ENCODE data around the gene ZNF613. TPM values are rescaled to one million over a fixed set of nuclear protein-coding genes. Genes with fewer than 3 reads are reported as not detected.
"Not testable (repeated sequence)": the region's sequence is repeated elsewhere in the genome, so short reads cannot be mapped to it uniquely, and the experiment has no call there.

Gene ZNF613
- total RNA-seq, 1 donor from 2014 or later: 3.7 TPM

- intact Hi-C loops (cut with DNase I): loop anchor here (2.0 kb wide), 1 partner anchor 60 kb away; the partner anchor contains the start of gene ZNF350
- no peak for DNase-seq (ENCODE audit: missing footprints)
- no peak for ATAC-seq
Measured at GRCh38 chr19:51926426-51926783, 867 bp upstream of the ZNF613 start.

- ATAC-seq (no peak), DNase-seq (ENCODE audit: missing footprints) (no peak)
- intact Hi-C loops (cut with DNase I): loop anchor here (2.0 kb wide), 1 partner anchor 59 kb away; the partner anchor contains the start of gene ZNF350
Measured at GRCh38 chr19:51927859-51928258, 587 bp downstream of the ZNF613 start.

- ATAC-seq: no peak
- no peak for DNase-seq (ENCODE audit: missing footprints)
- intact Hi-C loops (cut with DNase I): no loop called here
Measured at GRCh38 chr19:51931921-51932320, 4.6 kb downstream of the ZNF613 start.

- ATAC-seq: no peak
- no peak for DNase-seq (ENCODE audit: missing footprints)
- intact Hi-C loops (cut with DNase I): no loop called here
Measured at GRCh38 chr19:51938936-51939335, 11.7 kb downstream of the ZNF613 start.

- ATAC-seq (no peak), DNase-seq (ENCODE audit: missing footprints) (no peak)
- intact Hi-C loops (cut with DNase I): no loop called here
Measured at GRCh38 chr19:51944798-51945552, 17.7 kb downstream of the ZNF613 start.

GRCh38 chr19:51946602-51947001, 19.3 kb downstream of the ZNF613 start:
- no peak for DNase-seq (ENCODE audit: missing footprints)
- ATAC-seq: no peak
- intact Hi-C loops (cut with DNase I): no loop called here

GRCh38 chr19:51948975-51949374, 21.7 kb downstream of the ZNF613 start:
- ATAC-seq: no peak
- intact Hi-C loops (cut with DNase I): no loop called here

GRCh38 chr19:51957846-51958245, 30.6 kb downstream of the ZNF613 start:
- intact Hi-C loops (cut with DNase I); ATAC-seq; DNase-seq (ENCODE audit: missing footprints): not testable (repeated sequence)

More at GRCh38 chr19:51948975-51949374, 21.7 kb downstream of the ZNF613 start:
- no peak for DNase-seq (ENCODE audit: missing footprints)

- intact Hi-C loops (cut with DNase I): no loop called here
- ATAC-seq (no peak), DNase-seq (ENCODE audit: missing footprints) (no peak)
Measured at GRCh38 chr19:51959791-51960190, 32.5 kb downstream of the ZNF613 start.

GRCh38 chr19:51960621-51961233, 33.5 kb downstream of the ZNF613 start:
- ATAC-seq; DNase-seq (ENCODE audit: missing footprints); intact Hi-C loops (cut with DNase I): not testable (repeated sequence)

- no peak for DNase-seq (ENCODE audit: missing footprints)
- intact Hi-C loops (cut with DNase I): no loop called here
- ATAC-seq: no peak
Measured at GRCh38 chr19:51965583-51965982, 38.3 kb downstream of the ZNF613 start.

- intact Hi-C loops (cut with DNase I): no loop called here
- DNase-seq (ENCODE audit: missing footprints) (no peak), ATAC-seq (no peak)
Measured at GRCh38 chr19:51970718-51971117, 43.4 kb downstream of the ZNF613 start.

- ATAC-seq (no peak), DNase-seq (ENCODE audit: missing footprints) (no peak)
- intact Hi-C loops (cut with DNase I): no loop called here
Measured at GRCh38 chr19:51971624-51972023, 44.4 kb downstream of the ZNF613 start.

- ATAC-seq; DNase-seq (ENCODE audit: missing footprints): not testable (repeated sequence)
Measured at GRCh38 chr19:51975787-51976186, 48.5 kb downstream of the ZNF613 start.

GRCh38 chr19:51976852-51977251, 49.6 kb downstream of the ZNF613 start:
- ATAC-seq: no peak
- no peak for DNase-seq (ENCODE audit: missing footprints)
- intact Hi-C loops (cut with DNase I): no loop called here

More at GRCh38 chr19:51975787-51976186, 48.5 kb downstream of the ZNF613 start:
- intact Hi-C loops (cut with DNase I): not testable (repeated sequence)

- DNase-seq (ENCODE audit: missing footprints) (no peak), ATAC-seq (no peak)
- intact Hi-C loops (cut with DNase I): no loop called here
Measured at GRCh38 chr19:51977346-51977745, 50.1 kb downstream of the ZNF613 start.

GRCh38 chr19:51978882-51979281, 51.6 kb downstream of the ZNF613 start:
- ATAC-seq: no peak
- no peak for DNase-seq (ENCODE audit: missing footprints)
- intact Hi-C loops (cut with DNase I): no loop called here

GRCh38 chr19:51980116-51980736, 53.0 kb downstream of the ZNF613 start:
- no peak for ATAC-seq
- DNase-seq (ENCODE audit: missing footprints): no peak
- intact Hi-C loops (cut with DNase I): no loop called here

- DNase-seq (ENCODE audit: missing footprints); intact Hi-C loops (cut with DNase I); ATAC-seq: not testable (repeated sequence)
Measured at GRCh38 chr19:51980926-51981325, 53.7 kb downstream of the ZNF613 start.

GRCh38 chr19:51983361-51983760, 56.1 kb downstream of the ZNF613 start:
- DNase-seq (ENCODE audit: missing footprints): no peak
- ATAC-seq: no peak
- intact Hi-C loops (cut with DNase I): no loop called here

Data from Right ventricle myocardium inferior (tissue), 1 donor.